K562 (cell line): Measurements from ENCODE around the gene SMC4. TPM values are rescaled to one million over a fixed set of nuclear protein-coding genes. Genes with fewer than 3 reads are reported as not detected.

Experiments used
- ATF6 ChIP-seq: sonication (generic); formaldehyde crosslinking; IDR thresholded peaks from 2 replicates; pipeline ENCODE4 v1.4.0; 2020; ENCODE audit warnings: mild to moderate bottlenecking, missing genetic modification reagents
- C11orf30 ChIP-seq: fragments of 450-650 bp; IDR thresholded peaks from 2 replicates; pipeline ENCODE4 v1.6.1; 2016; ENCODE audit warnings: low read depth, mild to moderate bottlenecking
- E2F6 ChIP-seq, 2 experiments: IDR thresholded peaks; 2 replicates each; pipeline ENCODE4 v1.6.1; 2011; ENCODE audit warnings: borderline replicate concordance in 1 of 2, control low read depth in 1 of 2, low read depth in 1 of 2, low read length in 1 of 2, mild to moderate bottlenecking in 1 of 2, mixed read lengths in 1 of 2, moderate library complexity in 1 of 2; ENCODE audit not compliant: insufficient read depth in 1 of 2, insufficient read length in 1 of 2, poor library complexity in 1 of 2, severe bottlenecking in 1 of 2; ENCODE audit errors: extremely low read depth in 1 of 2
- FOXA1 ChIP-seq: fragments of 450-650 bp; IDR thresholded peaks from 2 replicates; pipeline ENCODE4 v1.6.1; 2016; ENCODE audit warnings: mild to moderate bottlenecking, borderline replicate concordance
- FOXA3 ChIP-seq, 2 experiments: fragments of 450-650 bp in 1 of 2; sonication (generic) in 1 of 2; formaldehyde crosslinking; IDR thresholded peaks in 1 of 2; conservative IDR thresholded peaks in 1 of 2; 2 replicates each; pipeline versions ENCODE4 v1.4.0 to v1.8.0; 2020 to 2022; ENCODE audit warnings: mild to moderate bottlenecking in 2 of 2, missing genetic modification reagents in 1 of 2
- NR2F6 ChIP-seq: fragments of 450-650 bp; formaldehyde crosslinking; IDR thresholded peaks from 2 replicates; pipeline ENCODE4 v1.4.0; 2020; ENCODE audit warnings: mild to moderate bottlenecking
- NR4A1 ChIP-seq, 2 experiments: fragments of 250-450 bp in 1 of 2; fragments of 450-650 bp in 1 of 2; sonication (Bioruptor Pico) in 1 of 2; IDR thresholded peaks; 2 replicates each; pipeline versions ENCODE4 v1.4.0 to v1.6.1; 2016 to 2020; ENCODE audit warnings: mild to moderate bottlenecking in 2 of 2, missing compliant biosample characterization in 1 of 2, missing genetic modification characterization in 1 of 2, moderate library complexity in 1 of 2
- NRF1 ChIP-seq, 2 experiments: fragments of 450-650 bp; IDR thresholded peaks in 1 of 2; conservative IDR thresholded peaks in 1 of 2; 2 replicates each; pipeline ENCODE4 v1.6.1; 2014; ENCODE audit warnings: mild to moderate bottlenecking in 2 of 2
- PURB ChIP-seq: sonication (generic); formaldehyde crosslinking; IDR thresholded peaks from 2 replicates; pipeline ENCODE4 v1.9.0; 2021; ENCODE audit warnings: low read depth, mild to moderate bottlenecking, missing genetic modification reagents
- RREB1 ChIP-seq: fragments of 250-450 bp; sonication (Bioruptor Pico); IDR thresholded peaks from 2 replicates; pipeline ENCODE4 v1.4.0; 2020
- ZBTB11 ChIP-seq, 3 experiments: fragments of 200-800 bp in 1 of 3; fragments of 250-450 bp in 1 of 3; fragments of 450-650 bp in 1 of 3; sonication (Bioruptor Pico) in 1 of 3; sonication (Bioruptor generic) in 1 of 3; formaldehyde crosslinking in 1 of 3; IDR thresholded peaks; 2 replicates each; pipeline versions ENCODE4 v1.6.1 to v1.8.0; 2016 to 2022; ENCODE audit warnings: mild to moderate bottlenecking in 2 of 3, missing genetic modification characterization in 2 of 3, missing compliant biosample characterization in 1 of 3, moderate library complexity in 1 of 3
- polyA plus RNA-seq, 8 experiments: library from polyadenylated mRNA; depleted of rRNA in 4 of 8; stranded (reverse) in 5 of 8; unstranded in 3 of 8; fragments of >200 nt; fragmentation: Nextera tagmentation in 2 of 8; fragmentation: Illumina TruSeq in 1 of 8; extraction: Ambion mirVana in 2 of 8; extraction: Trizol in 1 of 8; gene quantifications; 2 replicates each; pipeline versions ENCODE4 v1.2.1 to v1.2.3, GENCODE V29; 2011 to 2014; ENCODE audit warnings: inconsistent platforms in 1 of 8, missing spikeins in 1 of 8
- total RNA-seq, 7 experiments: library from RNA; depleted of rRNA in 6 of 7; stranded (reverse); fragments of >200 nt in 6 of 7; fragmentation: Illumina TruSeq in 2 of 7; extraction: Trizol in 2 of 7; gene quantifications; 2 replicates each; pipeline versions ENCODE4 v1.2.1 to v1.2.3, GENCODE V29; 2011 to 2021; ENCODE audit warnings: low replicate concordance in 1 of 7

Gene SMC4
- total and polyA plus RNA-seq, 9 of the 15 experiments (the other 6 are each of a cell fraction or from before 2014, with no cell fraction given), result 87.9 to 347 (median 176) TPM

GRCh38 chr3:160399125-160400029, at the start of gene SMC4, which contains the start of gene IFT80 (continued):
- TF ChIP-seq RREB1, result peak; percentile 95; the same call in 1 of the 2 replicates
- no peak for TF ChIP-seq NR4A1 (CRISPR knock-in tag; IDR thresholded peaks at IDR 0.05)
- no peak for TF ChIP-seq NR4A1 (tag; IDR thresholded peaks at IDR 0.05)
- TF ChIP-seq ZBTB11 (CRISPR knock-in tag; IDR thresholded peaks at IDR 0.05), result peak in 1 of 3 experiments; percentile 41; a peak in 2 of 6 replicates
- TF ChIP-seq E2F6 (IDR thresholded peaks at IDR 0.05; ENCODE audit: borderline replicate concordance in 1 of 2, extremely low read depth in 1 of 2, insufficient read depth in 1 of 2, insufficient read length in 1 of 2, low read depth in 1 of 2, low read length in 1 of 2, poor library complexity in 1 of 2, severe bottlenecking in 1 of 2), result peak; percentile 26 to 34
- no peak for TF ChIP-seq FOXA3 (CRISPR knock-in tag; conservative IDR thresholded peaks at IDR 0.05 in 1 of 2, IDR thresholded peaks at IDR 0.05 in 1 of 2)
- peak; percentile 53 for TF ChIP-seq C11orf30
- no peak for TF ChIP-seq FOXA1
- TF ChIP-seq NRF1 (conservative IDR thresholded peaks at IDR 0.05 in 1 of 2, IDR thresholded peaks at IDR 0.05 in 1 of 2), result peak; percentile 99
- no peak for TF ChIP-seq NR2F6 (CRISPR knock-in tag)
- no peak for TF ChIP-seq PURB (CRISPR knock-in tag)
- no peak; the same call in 1 of the 2 replicates for TF ChIP-seq ATF6 (CRISPR knock-in tag)
